PFSK-1 (cell line): Measurements from ENCODE around the gene ATG7.

Experiments used
- POLR2AphosphoS5 ChIP-seq: IDR thresholded peaks from 2 replicates; pipeline ENCODE4 v1.6.1; 2012; ENCODE audit warnings: low read depth, mild to moderate bottlenecking, control low read depth, low read length, moderate library complexity
- SIN3A ChIP-seq: IDR thresholded peaks from 2 replicates; pipeline ENCODE4 v1.6.1; 2012; ENCODE audit warnings: mild to moderate bottlenecking, low read length, moderate library complexity, borderline replicate concordance; ENCODE audit not compliant: insufficient read depth

GRCh38 chr3:11290743-11291680 lies 18.8 kb downstream of the ATG7 start:
- TF ChIP-seq SIN3A (no peak), POLR2AphosphoS5 (no peak)
